Suprapubic skin (tissue), 3 donors: ENCODE data around the gene KLF12.

Experiments
- CTCF ChIP-seq, 2 donors: fragments of 200-600 bp in 1 of 2; fragments of 450-650 bp in 1 of 2; sonication (generic) in 1 of 2; IDR thresholded peaks; one replicate each; pipeline ENCODE4 v1.5.1; 2016 to 2019; ENCODE audit warnings: antibody characterized with exemption in 2 of 2, mild to moderate bottlenecking in 1 of 2, moderate library complexity in 1 of 2
- POLR2A ChIP-seq, 2 donors: fragments of 450-650 bp; IDR thresholded peaks; one replicate each; pipeline ENCODE4 v1.6.1; 2017; ENCODE audit warnings: antibody characterized with exemption in 2 of 2, mild to moderate bottlenecking in 2 of 2, moderate library complexity in 2 of 2

- TF ChIP-seq CTCF (IDR thresholded peaks at IDR 0.05), result no peak
- no peak for TF ChIP-seq POLR2A (IDR thresholded peaks at IDR 0.05)
Measured at GRCh38 chr13:74151859-74152258, 17.7 kb upstream of the KLF12 start.
